HEK293 (cell line): ENCODE results near the gene DLGAP4.

Source experiments
- CTCF ChIA-PET: fragments of 350-600 bp; formaldehyde crosslinking; extraction: SDS; loops from one replicate; lab custom pipeline; 2021; ENCODE audit warnings: antibody characterized with exemption; lab: Yijun Ruan, JAX
- POLR2A ChIA-PET: fragments of 300-600 bp; formaldehyde crosslinking; extraction: SDS; loops from one replicate; lab custom pipeline; 2020; ENCODE audit warnings: antibody characterized with exemption, inconsistent platforms; lab: Yijun Ruan, JAX
- H3K27ac ChIP-seq: fragments of 200-500 bp; sonication (Bioruptor generic); 2 replicates; pipeline ENCODE4 v1.5.1; 2014; ENCODE audit warnings: low read depth, low read length, control low read depth, inconsistent platforms; ENCODE audit errors: extremely low read depth
- H3K36me3 ChIP-seq, 2 experiments: fragments of 200-500 bp in 1 of 2; sonication (Bioruptor generic) in 1 of 2; 1 replicate in 1 of 2; 2 replicates in 1 of 2; pipeline ENCODE4 v1.5.1; 2014 to 2017; ENCODE audit warnings: inconsistent platforms in 2 of 2, low read length in 2 of 2; ENCODE audit not compliant: control insufficient read depth in 2 of 2, insufficient read depth in 1 of 2
- H3K4me1 ChIP-seq: fragments of 200-500 bp; sonication (Bioruptor generic); 2 replicates; pipeline ENCODE4 v1.5.1; 2014; ENCODE audit warnings: mild to moderate bottlenecking, low read length, inconsistent platforms; ENCODE audit not compliant: control insufficient read depth, insufficient read depth
- H3K4me3 ChIP-seq: 2 replicates; pipeline ENCODE4 v1.5.1; 2011; ENCODE audit warnings: low read depth, mild to moderate bottlenecking, control low read depth, low read length, moderate library complexity
- H3K9me3 ChIP-seq: fragments of 200-500 bp; sonication (Bioruptor generic); 2 replicates; pipeline ENCODE4 v1.5.1; 2014; ENCODE audit warnings: low read depth, low read length, inconsistent platforms; ENCODE audit not compliant: control insufficient read depth, insufficient read depth
- BCL11A ChIP-seq: fragments of 450-650 bp; formaldehyde crosslinking; IDR thresholded peaks from 2 replicates; pipeline ENCODE4 v1.5.1; 2016; ENCODE audit warnings: low read depth, missing biosample characterization, missing genetic modification characterization
- RBAK ChIP-seq: fragments of 450-650 bp; formaldehyde crosslinking; IDR thresholded peaks from 2 replicates; pipeline ENCODE4 v1.5.1; 2016; ENCODE audit warnings: missing biosample characterization, missing genetic modification characterization
- SALL2 ChIP-seq: fragments of 450-650 bp; formaldehyde crosslinking; IDR thresholded peaks from 2 replicates; pipeline ENCODE4 v1.5.0; 2017; ENCODE audit warnings: missing biosample characterization, mild to moderate bottlenecking, missing genetic modification characterization, borderline replicate concordance
- SCRT1 ChIP-seq: fragments of 450-650 bp; formaldehyde crosslinking; IDR thresholded peaks from 2 replicates; pipeline ENCODE4 v1.5.1; 2016; ENCODE audit warnings: missing biosample characterization, missing genetic modification characterization, borderline replicate concordance
- SP2 ChIP-seq: fragments of 450-650 bp; formaldehyde crosslinking; IDR thresholded peaks from 2 replicates; pipeline ENCODE4 v1.5.1; 2016; ENCODE audit warnings: missing biosample characterization, missing genetic modification characterization
- SP3 ChIP-seq: fragments of 450-650 bp; formaldehyde crosslinking; IDR thresholded peaks from 2 replicates; pipeline ENCODE4 v1.5.1; 2016; ENCODE audit warnings: missing biosample characterization, missing genetic modification characterization
- ZBTB20 ChIP-seq: fragments of 450-650 bp; formaldehyde crosslinking; IDR thresholded peaks from 2 replicates; pipeline ENCODE4 v1.5.1; 2016; ENCODE audit warnings: missing biosample characterization, missing genetic modification characterization
- ZFP3 ChIP-seq: fragments of 450-650 bp; formaldehyde crosslinking; IDR thresholded peaks from 2 replicates; pipeline ENCODE4 v1.5.1; 2016; ENCODE audit warnings: low read depth, missing biosample characterization, missing genetic modification characterization
- ZFP41 ChIP-seq: fragments of 450-650 bp; formaldehyde crosslinking; IDR thresholded peaks from 2 replicates; pipeline ENCODE4 v1.5.1; 2016; ENCODE audit warnings: missing biosample characterization, missing genetic modification characterization, borderline replicate concordance
- ZNF184 ChIP-seq: fragments of 450-650 bp; IDR thresholded peaks from 2 replicates; pipeline ENCODE4 v1.5.1; 2018; ENCODE audit warnings: missing biosample characterization, mild to moderate bottlenecking, missing genetic modification characterization
- ZNF23 ChIP-seq: fragments of 450-650 bp; formaldehyde crosslinking; IDR thresholded peaks from 2 replicates; pipeline ENCODE4 v1.5.1; 2016; ENCODE audit warnings: missing biosample characterization, missing genetic modification characterization, borderline replicate concordance
- ZNF24 ChIP-seq: fragments of 450-650 bp; formaldehyde crosslinking; IDR thresholded peaks from 2 replicates; pipeline ENCODE4 v1.5.1; 2016; ENCODE audit warnings: missing biosample characterization, missing genetic modification characterization
- ZNF274 ChIP-seq, 2 experiments: fragments of 200-500 bp in 1 of 2; fragments of 450-650 bp in 1 of 2; sonication (Bioruptor generic) in 1 of 2; formaldehyde crosslinking in 1 of 2; IDR thresholded peaks; 2 replicates each; pipeline versions ENCODE4 v1.5.1 to v1.6.1; 2014 to 2016; ENCODE audit warnings: borderline replicate concordance in 1 of 2, inconsistent platforms in 1 of 2, low read length in 1 of 2, missing biosample characterization in 1 of 2, missing genetic modification characterization in 1 of 2
- ZNF404 ChIP-seq: fragments of 450-650 bp; formaldehyde crosslinking; IDR thresholded peaks from 2 replicates; pipeline ENCODE4 v1.5.1; 2017; ENCODE audit warnings: missing biosample characterization, missing genetic modification characterization
- ZNF521 ChIP-seq: fragments of 450-650 bp; formaldehyde crosslinking; IDR thresholded peaks from 2 replicates; pipeline ENCODE4 v1.5.1; 2017; ENCODE audit warnings: missing biosample characterization, mild to moderate bottlenecking, missing genetic modification characterization
- ZNF529 ChIP-seq: fragments of 450-650 bp; formaldehyde crosslinking; IDR thresholded peaks from 2 replicates; pipeline ENCODE4 v1.5.1; 2017; ENCODE audit warnings: missing genetic modification characterization, missing biosample characterization; ENCODE audit not compliant: insufficient replicate concordance
- ZNF664 ChIP-seq: fragments of 450-650 bp; formaldehyde crosslinking; IDR thresholded peaks from 2 replicates; pipeline ENCODE4 v1.5.1; 2016; ENCODE audit warnings: missing biosample characterization, missing genetic modification characterization
- ZNF670 ChIP-seq: fragments of 450-650 bp; formaldehyde crosslinking; IDR thresholded peaks from 2 replicates; pipeline ENCODE4 v1.5.1; 2016; ENCODE audit warnings: missing biosample characterization, missing genetic modification characterization, low read depth
- ZNF677 ChIP-seq: fragments of 450-650 bp; IDR thresholded peaks from 2 replicates; pipeline ENCODE4 v1.5.0; 2018; ENCODE audit warnings: missing biosample characterization, mild to moderate bottlenecking, missing genetic modification characterization, moderate library complexity
- ZNF830 ChIP-seq: fragments of 450-650 bp; IDR thresholded peaks from 2 replicates; pipeline ENCODE4 v1.5.0; 2018; ENCODE audit warnings: missing biosample characterization, missing genetic modification characterization, low read depth, mild to moderate bottlenecking, moderate library complexity
- TF ChIP-seq, protein P1 (sequence below): fragments of 450-650 bp; formaldehyde crosslinking; IDR thresholded peaks from 2 replicates; pipeline ENCODE4 v1.5.1; 2016; ENCODE audit warnings: missing biosample characterization, missing genetic modification characterization
- TF ChIP-seq, protein P2 (sequence below): fragments of 450-650 bp; formaldehyde crosslinking; IDR thresholded peaks from 2 replicates; pipeline ENCODE4 v1.5.1; 2016; ENCODE audit warnings: missing biosample characterization, missing genetic modification characterization, low read depth
- TF ChIP-seq, protein P3 (sequence below): fragments of 450-650 bp; formaldehyde crosslinking; IDR thresholded peaks from 2 replicates; pipeline ENCODE4 v1.5.1; 2016; ENCODE audit warnings: missing biosample characterization, missing genetic modification characterization
- TF ChIP-seq, protein P4 (sequence below): fragments of 450-650 bp; formaldehyde crosslinking; conservative IDR thresholded peaks from 2 replicates; pipeline ENCODE4 v1.5.1; 2016; ENCODE audit warnings: low read depth, missing biosample characterization, missing genetic modification characterization

The DLGAP4 gene

DNA sequence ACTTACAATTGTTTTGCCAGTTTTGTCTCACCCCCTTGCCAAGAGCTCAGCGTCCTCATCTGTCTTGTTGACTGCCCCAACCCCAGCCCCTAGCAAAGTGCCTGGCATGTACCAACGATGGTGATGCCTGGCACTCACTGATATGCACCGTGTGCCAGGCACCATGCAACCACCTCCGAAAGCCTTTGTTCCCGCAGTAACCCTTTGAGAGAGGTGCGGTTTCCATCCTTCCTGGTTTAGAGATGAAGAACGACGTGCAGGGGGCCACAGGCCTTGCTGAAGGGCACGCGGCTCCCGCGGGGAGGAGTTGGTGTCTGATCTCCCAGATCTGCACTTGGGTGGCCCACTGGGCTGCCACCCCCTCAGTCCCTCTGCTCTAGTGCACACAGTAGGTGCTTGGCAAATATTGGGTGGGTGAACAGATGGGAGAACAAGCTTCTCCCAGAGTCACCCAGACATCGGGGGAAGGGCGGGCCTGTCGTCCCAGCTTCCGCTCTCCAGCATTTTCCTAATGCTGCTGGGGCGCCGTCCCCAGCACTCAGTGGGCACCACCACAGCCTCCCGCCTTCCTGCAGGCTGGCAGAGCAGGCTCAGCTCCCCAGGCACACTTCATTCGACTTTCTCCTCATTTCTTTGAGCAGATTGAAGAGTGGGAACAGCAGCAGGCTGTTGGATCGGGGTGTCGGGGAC lies 35.3 kb downstream of the DLGAP4 start:
- POLR2A ChIA-PET: no interaction called here
- CTCF ChIA-PET: no interaction called here
- no peaks in the 10 kb centered on the region for H3K36me3 ChIP-seq
- no peaks in the 10 kb centered on the region for H3K9me3 ChIP-seq
- no peaks in the 10 kb centered on the region for H3K4me1 ChIP-seq
- H3K4me3 ChIP-seq: no peak overlapping the region
- no peak overlapping the region for H3K27ac ChIP-seq
- no peak for TF ChIP-seq ZNF404 (tag by site-specific recombination)
- TF ChIP-seq ZBTB20: no peak
- no peak for TF ChIP-seq ZNF23 (tag by site-specific recombination)
- no peak for TF ChIP-seq ZNF670 (tag by site-specific recombination)
- TF ChIP-seq SCRT1: no peak
- TF ChIP-seq, protein P1, sequence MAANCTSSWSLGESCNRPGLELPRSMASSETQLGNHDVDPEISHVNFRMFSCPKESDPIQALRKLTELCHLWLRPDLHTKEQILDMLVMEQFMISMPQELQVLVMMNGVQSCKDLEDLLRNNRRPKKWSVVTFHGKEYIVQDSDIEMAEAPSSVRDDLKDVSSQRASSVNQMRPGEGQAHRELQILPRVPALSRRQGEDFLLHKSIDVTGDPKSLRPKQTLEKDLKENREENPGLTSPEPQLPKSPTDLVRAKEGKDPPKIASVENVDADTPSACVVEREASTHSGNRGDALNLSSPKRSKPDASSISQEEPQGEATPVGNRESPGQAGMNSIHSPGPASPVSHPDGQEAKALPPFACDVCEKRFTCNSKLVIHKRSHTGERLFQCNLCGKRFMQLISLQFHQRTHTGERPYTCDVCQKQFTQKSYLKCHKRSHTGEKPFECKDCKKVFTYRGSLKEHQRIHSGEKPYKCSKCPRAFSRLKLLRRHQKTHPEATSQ (tag by site-specific recombination): no peak
- TF ChIP-seq SP3 (tag by site-specific recombination): no peak
- TF ChIP-seq ZFP3 (tag by site-specific recombination): no peak
- TF ChIP-seq ZFP41 (tag by site-specific recombination): no peak

DNA sequence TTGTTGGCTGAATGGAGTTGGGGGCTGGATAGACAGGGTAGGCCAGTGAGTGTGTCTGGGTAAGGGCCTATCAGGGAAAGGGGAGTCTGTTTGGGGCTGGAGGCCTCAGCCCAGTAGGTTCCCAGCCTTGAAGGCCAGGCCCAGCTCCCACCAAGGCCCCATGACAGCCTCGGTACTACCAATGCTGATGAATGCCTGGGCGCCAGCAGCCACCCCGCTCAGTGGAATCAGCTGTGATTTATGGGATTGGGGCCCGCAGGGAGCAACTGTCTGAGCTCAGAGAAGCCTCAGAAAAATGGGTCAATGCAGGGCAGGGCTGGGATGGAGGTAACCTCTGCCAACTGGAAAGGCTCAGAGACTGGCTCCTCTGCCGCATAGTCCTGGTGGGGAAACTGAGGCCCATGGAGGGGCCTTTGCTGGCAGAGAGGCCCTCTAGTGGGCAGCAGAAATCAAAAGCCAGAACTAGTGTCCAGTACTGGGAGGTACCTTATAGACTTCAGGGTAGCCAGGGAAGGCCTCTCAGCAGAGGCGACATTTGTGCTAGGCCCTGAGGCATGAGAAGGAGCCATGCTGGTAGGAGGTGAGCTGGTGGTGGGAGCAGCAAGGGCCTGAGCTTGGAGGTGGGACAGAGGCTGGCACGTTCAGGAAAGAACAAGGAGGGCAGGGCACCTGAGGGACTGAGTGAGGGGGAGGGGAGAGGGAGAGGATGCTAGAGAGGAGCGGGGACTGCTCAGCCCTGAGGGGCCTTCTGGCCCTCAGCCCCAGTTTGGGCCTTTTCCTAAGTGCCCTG lies 36.4 kb downstream of the DLGAP4 start:
- no peaks in the 10 kb centered on the region for H3K4me1 ChIP-seq
- ChIA-PET CTCF (interaction anchor here (0.6 to 0.7 kb wide), 2 partner anchors 40 to 47 kb away, joined by 3 read pairs; no protein-coding TSS in a partner anchor), POLR2A (no interaction called here)
- no peak overlapping the region for H3K27ac ChIP-seq
- H3K4me3 ChIP-seq: no peak overlapping the region
- H3K9me3 ChIP-seq: no peaks in the 10 kb centered on the region
- no peaks in the 10 kb centered on the region for H3K36me3 ChIP-seq
- TF ChIP-seq ZNF274 (IDR thresholded peaks at IDR 0.05; ENCODE audit: low read length) (no peak), ZNF274 (tag by site-specific recombination; IDR thresholded peaks at IDR 0.05; ENCODE audit: borderline replicate concordance) (no peak), ZNF677 (no peak), SALL2 (tag by site-specific recombination) (no peak), ZNF521 (tag by site-specific recombination) (no peak), RBAK (tag by site-specific recombination) (no peak), ZNF184 (tag by site-specific recombination) (no peak), ZNF529 (tag by site-specific recombination) (no peak), ZNF24 (tag by site-specific recombination) (no peak), ZFP3 (tag by site-specific recombination) (no peak), BCL11A (no peak), SP2 (tag by site-specific recombination) (no peak), ZNF664 (no peak), ZNF830 (tag by site-specific recombination) (no peak)
- TF ChIP-seq, protein P2, sequence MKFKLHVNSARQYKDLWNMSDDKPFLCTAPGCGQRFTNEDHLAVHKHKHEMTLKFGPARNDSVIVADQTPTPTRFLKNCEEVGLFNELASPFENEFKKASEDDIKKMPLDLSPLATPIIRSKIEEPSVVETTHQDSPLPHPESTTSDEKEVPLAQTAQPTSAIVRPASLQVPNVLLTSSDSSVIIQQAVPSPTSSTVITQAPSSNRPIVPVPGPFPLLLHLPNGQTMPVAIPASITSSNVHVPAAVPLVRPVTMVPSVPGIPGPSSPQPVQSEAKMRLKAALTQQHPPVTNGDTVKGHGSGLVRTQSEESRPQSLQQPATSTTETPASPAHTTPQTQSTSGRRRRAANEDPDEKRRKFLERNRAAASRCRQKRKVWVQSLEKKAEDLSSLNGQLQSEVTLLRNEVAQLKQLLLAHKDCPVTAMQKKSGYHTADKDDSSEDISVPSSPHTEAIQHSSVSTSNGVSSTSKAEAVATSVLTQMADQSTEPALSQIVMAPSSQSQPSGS: no peak
- TF ChIP-seq, protein P3, sequence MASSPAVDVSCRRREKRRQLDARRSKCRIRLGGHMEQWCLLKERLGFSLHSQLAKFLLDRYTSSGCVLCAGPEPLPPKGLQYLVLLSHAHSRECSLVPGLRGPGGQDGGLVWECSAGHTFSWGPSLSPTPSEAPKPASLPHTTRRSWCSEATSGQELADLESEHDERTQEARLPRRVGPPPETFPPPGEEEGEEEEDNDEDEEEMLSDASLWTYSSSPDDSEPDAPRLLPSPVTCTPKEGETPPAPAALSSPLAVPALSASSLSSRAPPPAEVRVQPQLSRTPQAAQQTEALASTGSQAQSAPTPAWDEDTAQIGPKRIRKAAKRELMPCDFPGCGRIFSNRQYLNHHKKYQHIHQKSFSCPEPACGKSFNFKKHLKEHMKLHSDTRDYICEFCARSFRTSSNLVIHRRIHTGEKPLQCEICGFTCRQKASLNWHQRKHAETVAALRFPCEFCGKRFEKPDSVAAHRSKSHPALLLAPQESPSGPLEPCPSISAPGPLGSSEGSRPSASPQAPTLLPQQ (tag by site-specific recombination): no peak
- TF ChIP-seq, protein P4, sequence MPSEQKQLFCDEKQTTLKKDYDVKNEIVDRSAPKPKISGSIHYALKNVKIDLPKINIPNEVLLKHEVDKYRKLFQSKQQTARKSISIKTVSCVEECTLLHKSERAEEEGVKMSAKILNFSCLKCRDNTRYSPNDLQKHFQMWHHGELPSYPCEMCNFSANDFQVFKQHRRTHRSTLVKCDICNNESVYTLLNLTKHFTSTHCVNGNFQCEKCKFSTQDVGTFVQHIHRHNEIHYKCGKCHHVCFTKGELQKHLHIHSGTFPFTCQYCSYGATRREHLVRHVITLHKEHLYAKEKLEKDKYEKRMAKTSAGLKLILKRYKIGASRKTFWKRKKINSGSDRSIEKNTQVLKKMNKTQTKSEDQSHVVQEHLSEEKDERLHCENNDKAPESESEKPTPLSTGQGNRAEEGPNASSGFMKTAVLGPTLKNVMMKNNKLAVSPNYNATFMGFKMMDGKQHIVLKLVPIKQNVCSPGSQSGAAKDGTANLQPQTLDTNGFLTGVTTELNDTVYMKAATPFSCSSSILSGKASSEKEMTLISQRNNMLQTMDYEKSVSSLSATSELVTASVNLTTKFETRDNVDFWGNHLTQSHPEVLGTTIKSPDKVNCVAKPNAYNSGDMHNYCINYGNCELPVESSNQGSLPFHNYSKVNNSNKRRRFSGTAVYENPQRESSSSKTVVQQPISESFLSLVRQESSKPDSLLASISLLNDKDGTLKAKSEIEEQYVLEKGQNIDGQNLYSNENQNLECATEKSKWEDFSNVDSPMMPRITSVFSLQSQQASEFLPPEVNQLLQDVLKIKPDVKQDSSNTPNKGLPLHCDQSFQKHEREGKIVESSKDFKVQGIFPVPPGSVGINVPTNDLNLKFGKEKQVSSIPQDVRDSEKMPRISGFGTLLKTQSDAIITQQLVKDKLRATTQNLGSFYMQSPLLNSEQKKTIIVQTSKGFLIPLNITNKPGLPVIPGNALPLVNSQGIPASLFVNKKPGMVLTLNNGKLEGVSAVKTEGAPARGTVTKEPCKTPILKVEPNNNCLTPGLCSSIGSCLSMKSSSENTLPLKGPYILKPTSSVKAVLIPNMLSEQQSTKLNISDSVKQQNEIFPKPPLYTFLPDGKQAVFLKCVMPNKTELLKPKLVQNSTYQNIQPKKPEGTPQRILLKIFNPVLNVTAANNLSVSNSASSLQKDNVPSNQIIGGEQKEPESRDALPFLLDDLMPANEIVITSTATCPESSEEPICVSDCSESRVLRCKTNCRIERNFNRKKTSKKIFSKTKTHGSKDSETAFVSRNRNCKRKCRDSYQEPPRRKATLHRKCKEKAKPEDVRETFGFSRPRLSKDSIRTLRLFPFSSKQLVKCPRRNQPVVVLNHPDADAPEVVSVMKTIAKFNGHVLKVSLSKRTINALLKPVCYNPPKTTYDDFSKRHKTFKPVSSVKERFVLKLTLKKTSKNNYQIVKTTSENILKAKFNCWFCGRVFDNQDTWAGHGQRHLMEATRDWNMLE (tag by site-specific recombination): no peak
